GM13977 (cell line): Measurements from ENCODE around the gene ITGB7.

Source experiments
- DNase-seq: peaks from one replicate; pipeline ENCODE4 v3.0.0; 2012; ENCODE audit warnings: low spot score
- in situ Hi-C: fragments of 300-500 bp; cut with MboI; formaldehyde crosslinking; loops from one replicate; pipeline ENCODE4 v1.12.0; 2022; ENCODE audit warnings: low sequenced_read_pairs, low pct_unique_long_range_greater_than_20kb, mixed read lengths, inconsistent platforms; ENCODE audit not compliant: unreplicated experiment
- TF ChIP-seq, protein P1 (sequence below): IDR thresholded peaks from 2 replicates; pipeline ENCODE4 v1.5.1; 2012; ENCODE audit warnings: mild to moderate bottlenecking, control low read depth; ENCODE audit not compliant: insufficient read depth; ENCODE audit errors: extremely low read depth, missing control alignments

ITGB7 gene

DNA sequence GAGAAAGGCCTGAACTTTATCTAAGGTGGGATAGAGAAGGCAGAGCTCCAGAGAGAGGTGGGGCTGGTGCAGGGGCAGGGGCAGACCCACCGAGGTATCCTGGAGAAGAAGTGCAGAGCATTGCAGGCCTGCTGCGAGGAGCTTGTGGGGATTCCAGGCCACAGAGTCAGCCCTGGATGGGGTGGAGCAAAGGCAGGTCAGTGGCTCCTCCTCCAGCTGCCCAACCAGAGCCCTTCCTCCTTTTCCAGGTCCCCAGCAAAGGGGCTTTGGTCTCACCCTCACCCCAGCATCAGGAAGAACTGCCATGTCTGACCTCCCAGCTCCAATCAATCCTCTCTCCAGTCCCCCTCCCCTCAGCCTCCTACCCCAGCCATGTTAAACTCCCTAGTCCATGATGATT is 46.4 kb downstream of the ITGB7 start:
- DNase-seq: no peak
- TF ChIP-seq, protein P1, sequence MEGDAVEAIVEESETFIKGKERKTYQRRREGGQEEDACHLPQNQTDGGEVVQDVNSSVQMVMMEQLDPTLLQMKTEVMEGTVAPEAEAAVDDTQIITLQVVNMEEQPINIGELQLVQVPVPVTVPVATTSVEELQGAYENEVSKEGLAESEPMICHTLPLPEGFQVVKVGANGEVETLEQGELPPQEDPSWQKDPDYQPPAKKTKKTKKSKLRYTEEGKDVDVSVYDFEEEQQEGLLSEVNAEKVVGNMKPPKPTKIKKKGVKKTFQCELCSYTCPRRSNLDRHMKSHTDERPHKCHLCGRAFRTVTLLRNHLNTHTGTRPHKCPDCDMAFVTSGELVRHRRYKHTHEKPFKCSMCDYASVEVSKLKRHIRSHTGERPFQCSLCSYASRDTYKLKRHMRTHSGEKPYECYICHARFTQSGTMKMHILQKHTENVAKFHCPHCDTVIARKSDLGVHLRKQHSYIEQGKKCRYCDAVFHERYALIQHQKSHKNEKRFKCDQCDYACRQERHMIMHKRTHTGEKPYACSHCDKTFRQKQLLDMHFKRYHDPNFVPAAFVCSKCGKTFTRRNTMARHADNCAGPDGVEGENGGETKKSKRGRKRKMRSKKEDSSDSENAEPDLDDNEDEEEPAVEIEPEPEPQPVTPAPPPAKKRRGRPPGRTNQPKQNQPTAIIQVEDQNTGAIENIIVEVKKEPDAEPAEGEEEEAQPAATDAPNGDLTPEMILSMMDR: no peak
- in situ Hi-C loops: no loop called here

DNA sequence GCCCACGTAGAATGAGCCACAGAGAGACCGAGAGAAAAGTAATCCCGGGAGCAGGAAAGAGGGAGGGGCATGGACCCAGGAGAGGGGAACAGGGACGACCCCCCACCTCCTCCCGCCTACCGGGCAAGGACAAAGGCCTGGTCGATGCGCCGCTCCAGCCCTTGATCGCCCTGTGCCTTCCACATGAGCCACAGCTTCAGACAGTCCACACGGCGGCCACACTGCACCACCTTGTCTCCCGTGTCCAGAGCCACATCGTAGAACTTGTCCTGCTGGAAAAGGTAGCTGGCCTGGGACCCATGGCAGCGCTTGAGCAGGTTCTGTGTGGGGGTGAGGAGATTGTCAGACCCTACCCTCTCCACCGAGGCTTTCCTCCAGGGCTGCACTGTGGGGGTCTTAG is 47.1 kb downstream of the ITGB7 start:
- TF ChIP-seq, protein P1: no peak
- in situ Hi-C loops: no loop called here
- DNase-seq: no peak

DNA sequence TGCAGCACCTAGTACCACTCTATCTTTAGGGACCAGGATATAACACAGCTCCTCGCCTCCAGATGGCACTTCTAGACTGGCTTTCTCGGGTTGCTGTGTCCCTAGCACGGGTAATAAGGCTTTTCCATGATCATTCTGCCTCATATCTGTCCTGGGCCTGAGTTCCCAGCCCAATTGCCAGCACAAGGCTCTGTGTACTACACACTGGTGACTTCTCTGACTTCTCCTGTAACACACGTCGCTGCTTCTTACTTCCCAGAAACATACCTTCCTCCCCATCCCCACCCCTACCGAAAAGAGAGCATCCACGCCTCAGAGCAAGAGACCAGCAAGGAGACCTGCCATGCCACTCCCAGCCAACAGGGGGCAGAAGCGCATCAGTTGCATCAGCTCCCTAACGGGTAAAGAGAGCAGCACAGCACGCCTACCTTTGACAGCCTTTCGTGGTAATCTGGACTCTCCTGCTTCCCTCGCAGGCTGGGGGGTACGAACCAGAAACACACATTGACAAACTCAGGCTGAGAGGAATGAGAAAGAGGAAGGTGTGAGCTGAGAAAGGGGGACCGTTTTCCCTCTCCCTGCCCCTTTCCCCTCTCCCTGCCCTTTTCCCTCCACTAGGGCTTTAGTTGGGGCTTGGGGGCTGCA is 47.7 kb downstream of the ITGB7 start:
- TF ChIP-seq, protein P1: peak; percentile 99
- in situ Hi-C loops: no loop called here
- peak; percentile 92 for DNase-seq

DNA sequence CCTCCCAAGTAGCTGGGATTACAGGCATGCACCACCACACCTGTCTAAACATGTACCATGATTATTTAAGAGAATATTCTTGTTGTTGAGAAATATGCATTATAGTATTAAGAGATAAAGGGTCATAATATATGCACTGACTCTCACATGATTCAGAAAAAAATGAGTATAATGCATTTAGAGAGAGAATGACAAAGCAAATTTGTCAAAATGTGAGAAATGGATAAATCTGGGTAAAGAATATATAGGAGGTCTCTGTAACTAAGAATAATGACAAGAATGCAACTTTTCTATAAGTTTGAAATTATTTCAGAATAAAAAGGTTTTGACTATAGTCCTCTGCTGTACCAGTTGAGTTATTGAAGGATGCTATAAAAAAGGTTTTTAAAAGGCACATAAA is 54.7 kb downstream of the ITGB7 start:
- TF ChIP-seq, protein P1: no peak
- in situ Hi-C loops: no loop called here
- DNase-seq: no peak

DNA sequence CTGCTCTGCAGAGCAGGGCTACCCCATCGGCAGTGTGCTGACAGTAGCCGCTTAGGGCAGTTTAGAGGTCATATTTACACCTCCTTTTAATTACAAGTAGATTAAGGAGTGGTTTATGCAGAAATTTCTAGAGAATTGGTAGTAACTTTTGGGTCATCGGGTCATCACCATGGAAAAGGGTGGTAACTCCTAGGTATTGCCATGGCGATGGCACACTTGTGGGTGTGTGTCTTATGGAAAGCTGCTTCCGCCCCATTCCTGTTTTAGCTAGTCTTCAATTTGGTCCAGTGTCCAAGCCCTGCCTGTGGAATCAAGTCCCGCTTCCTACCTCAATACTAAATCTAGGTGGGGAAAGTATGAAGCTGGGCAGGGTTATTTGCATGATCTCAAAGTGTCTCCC is 56.0 kb downstream of the ITGB7 start:
- no peak for DNase-seq
- in situ Hi-C loops: no loop called here
- TF ChIP-seq, protein P1: no peak

DNA sequence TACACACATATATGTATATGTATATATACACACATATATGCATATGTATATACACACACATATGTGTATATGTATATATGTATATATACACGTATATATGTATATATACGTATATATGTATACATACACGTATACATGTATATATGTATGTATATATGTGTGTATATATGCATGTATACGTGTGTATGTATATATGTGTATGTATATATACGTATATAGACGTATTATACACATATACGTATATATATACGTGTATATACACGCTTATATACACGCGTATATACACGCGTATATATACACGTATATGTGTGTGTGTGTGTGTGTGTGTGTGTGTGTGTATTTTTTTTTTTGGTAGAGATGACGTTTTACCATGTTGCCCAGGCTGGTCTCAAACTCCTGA is 59.4 kb downstream of the ITGB7 start:
- TF ChIP-seq, protein P1: no peak
- in situ Hi-C loops: no loop called here
- DNase-seq: no peak
